Ishikawa (cell line): ENCODE results near the gene LINC01488.

Experiments used
- CREB1 ChIP-seq: IDR thresholded peaks from 2 replicates; pipeline ENCODE4 v1.6.1; 2012; ENCODE audit warnings: low read depth
- TEAD4 ChIP-seq: IDR thresholded peaks from 2 replicates; pipeline ENCODE4 v1.6.1; 2012
- TF ChIP-seq, protein P1 (sequence below): IDR thresholded peaks from 2 replicates; pipeline ENCODE4 v1.6.1; 2012; ENCODE audit warnings: low read depth, mild to moderate bottlenecking
- TF ChIP-seq, protein P2 (sequence below): IDR thresholded peaks from 2 replicates; pipeline ENCODE4 v1.6.1; 2012

DNA sequence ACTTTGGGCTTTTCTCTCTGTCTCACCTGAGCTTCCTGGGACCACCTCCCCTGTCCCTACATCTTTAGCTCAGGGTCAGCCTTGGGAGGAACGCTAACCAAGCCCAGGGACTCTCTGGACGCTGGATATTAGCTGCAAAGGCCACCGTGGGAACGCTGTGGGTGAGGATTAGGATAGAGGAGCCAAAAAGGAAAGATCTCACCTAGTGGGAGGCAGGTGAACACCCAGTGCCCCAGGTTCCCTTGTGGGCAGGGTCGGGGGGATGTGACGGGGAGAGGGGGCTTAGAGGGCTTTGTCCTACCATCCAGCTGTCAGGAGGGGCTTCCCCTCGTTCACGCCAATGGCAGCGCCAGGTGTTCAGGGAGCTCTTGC lies 50.2 kb downstream of the LINC01488 start:
- TF ChIP-seq TEAD4 = no peak
- TF ChIP-seq, protein P1, sequence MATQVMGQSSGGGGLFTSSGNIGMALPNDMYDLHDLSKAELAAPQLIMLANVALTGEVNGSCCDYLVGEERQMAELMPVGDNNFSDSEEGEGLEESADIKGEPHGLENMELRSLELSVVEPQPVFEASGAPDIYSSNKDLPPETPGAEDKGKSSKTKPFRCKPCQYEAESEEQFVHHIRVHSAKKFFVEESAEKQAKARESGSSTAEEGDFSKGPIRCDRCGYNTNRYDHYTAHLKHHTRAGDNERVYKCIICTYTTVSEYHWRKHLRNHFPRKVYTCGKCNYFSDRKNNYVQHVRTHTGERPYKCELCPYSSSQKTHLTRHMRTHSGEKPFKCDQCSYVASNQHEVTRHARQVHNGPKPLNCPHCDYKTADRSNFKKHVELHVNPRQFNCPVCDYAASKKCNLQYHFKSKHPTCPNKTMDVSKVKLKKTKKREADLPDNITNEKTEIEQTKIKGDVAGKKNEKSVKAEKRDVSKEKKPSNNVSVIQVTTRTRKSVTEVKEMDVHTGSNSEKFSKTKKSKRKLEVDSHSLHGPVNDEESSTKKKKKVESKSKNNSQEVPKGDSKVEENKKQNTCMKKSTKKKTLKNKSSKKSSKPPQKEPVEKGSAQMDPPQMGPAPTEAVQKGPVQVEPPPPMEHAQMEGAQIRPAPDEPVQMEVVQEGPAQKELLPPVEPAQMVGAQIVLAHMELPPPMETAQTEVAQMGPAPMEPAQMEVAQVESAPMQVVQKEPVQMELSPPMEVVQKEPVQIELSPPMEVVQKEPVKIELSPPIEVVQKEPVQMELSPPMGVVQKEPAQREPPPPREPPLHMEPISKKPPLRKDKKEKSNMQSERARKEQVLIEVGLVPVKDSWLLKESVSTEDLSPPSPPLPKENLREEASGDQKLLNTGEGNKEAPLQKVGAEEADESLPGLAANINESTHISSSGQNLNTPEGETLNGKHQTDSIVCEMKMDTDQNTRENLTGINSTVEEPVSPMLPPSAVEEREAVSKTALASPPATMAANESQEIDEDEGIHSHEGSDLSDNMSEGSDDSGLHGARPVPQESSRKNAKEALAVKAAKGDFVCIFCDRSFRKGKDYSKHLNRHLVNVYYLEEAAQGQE = no peak
- TF ChIP-seq CREB1 = no peak
- TF ChIP-seq, protein P2, sequence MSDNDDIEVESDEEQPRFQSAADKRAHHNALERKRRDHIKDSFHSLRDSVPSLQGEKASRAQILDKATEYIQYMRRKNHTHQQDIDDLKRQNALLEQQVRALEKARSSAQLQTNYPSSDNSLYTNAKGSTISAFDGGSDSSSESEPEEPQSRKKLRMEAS = no peak
